Measurements from ENCODE around the gene XPO1. TPM values are rescaled to one million over a fixed set of nuclear protein-coding genes. Genes with fewer than 3 reads are reported as not detected.

XPO1 gene
- polyA plus RNA-seq, 3 donors, result 19.0 to 36.4 (median 20.9) TPM

DNA sequence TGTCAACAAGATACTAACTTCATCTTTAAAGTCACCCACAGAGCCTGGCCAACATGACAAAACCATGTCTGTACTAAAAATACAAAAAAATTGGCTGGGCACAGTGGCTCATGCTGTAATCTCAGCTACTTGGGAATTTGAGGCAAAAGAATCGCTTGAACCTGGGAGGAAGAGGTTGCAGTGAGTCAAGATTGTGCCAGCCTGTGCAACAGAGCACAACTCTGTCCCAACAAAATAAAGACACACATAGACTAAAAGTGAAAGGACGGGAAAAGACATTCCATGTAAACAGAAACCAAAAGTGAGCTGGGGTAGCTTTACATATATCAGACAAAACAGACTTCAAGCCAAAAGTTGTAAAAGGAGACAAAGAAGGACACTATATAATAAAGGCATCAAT lies 102.1 kb downstream of the XPO1 start:
- H3K27ac Mint-ChIP-seq, result peak overlapping the region; percentile 3 to 83 (median 48)
- intact Hi-C loops (cut with micrococcal nuclease), result no loop called here
- H3K36me3 Mint-ChIP-seq, result peaks cover 0 to 7% of the 10 kb centered on the region in 2 donors
- Histone ChIP-seq H3K4me3 (replicated peaks in 1 of 3; ENCODE audit: low read depth in 2 of 3, low read length in 3 of 3) (peak overlapping the region in 1 of 3 experiments; percentile 7), H4K20me1 (ENCODE audit: insufficient read depth, low read length) (peaks cover 98% of the 10 kb centered on the region), H3K27ac (ENCODE audit: low read depth in 1 of 2, low read length in 2 of 2) (peak overlapping the region in 1 of 2 donors; percentile 68), H3K4me1 (ENCODE audit: control insufficient read depth in 1 of 2, insufficient read depth in 2 of 2, low read length in 2 of 2) (peaks cover 24 to 38% of the 10 kb centered on the region in 2 donors), H3K9ac (ENCODE audit: insufficient read depth, low read length, poor library complexity, severe bottlenecking) (no peak overlapping the region), H3K4me2 (replicated peaks; ENCODE audit: extremely low read depth, low read length, poor library complexity, severe bottlenecking) (peak overlapping the region; percentile 13), H3K9me3 (replicated peaks in 1 of 2; ENCODE audit: control insufficient read depth in 1 of 2, insufficient read depth in 1 of 2, low read length in 2 of 2) (no peaks in the 10 kb centered on the region), H3K36me3 (replicated peaks in 1 of 2; ENCODE audit: control insufficient read depth in 1 of 2, insufficient read depth in 2 of 2, low read length in 2 of 2) (no peaks in the 10 kb centered on the region), H3K79me2 (ENCODE audit: insufficient read depth, low read length) (peaks cover 99% of the 10 kb centered on the region), H2AFZ (ENCODE audit: insufficient read depth, low read depth, low read length, poor library complexity, severe bottlenecking) (no peak overlapping the region), H3K27me3 (ENCODE audit: control insufficient read depth in 2 of 2, insufficient read depth in 2 of 2, low read length in 2 of 2) (no peaks in the 10 kb centered on the region)
- peak overlapping the region; percentile 0 to 17 for H3K4me3 Mint-ChIP-seq
- TF ChIP-seq CTCF (IDR thresholded peaks at IDR 0.05), result no peak
- peaks cover 46% of the 10 kb centered on the region for H3K4me1 Mint-ChIP-seq
- peaks cover 0 to 5% (median 0%) of the 10 kb centered on the region in 7 donors for H3K9me3 Mint-ChIP-seq
- H3K27me3 Mint-ChIP-seq (ENCODE audit: low read depth in 3 of 3), result no peaks in the 10 kb centered on the region
- DNase-seq, result peak; percentile 22 to 25 (median 23)
- no CpG with 5 or more reads among the region's 2 CpGs for WGBS (ENCODE audit: insufficient coverage)

DNA sequence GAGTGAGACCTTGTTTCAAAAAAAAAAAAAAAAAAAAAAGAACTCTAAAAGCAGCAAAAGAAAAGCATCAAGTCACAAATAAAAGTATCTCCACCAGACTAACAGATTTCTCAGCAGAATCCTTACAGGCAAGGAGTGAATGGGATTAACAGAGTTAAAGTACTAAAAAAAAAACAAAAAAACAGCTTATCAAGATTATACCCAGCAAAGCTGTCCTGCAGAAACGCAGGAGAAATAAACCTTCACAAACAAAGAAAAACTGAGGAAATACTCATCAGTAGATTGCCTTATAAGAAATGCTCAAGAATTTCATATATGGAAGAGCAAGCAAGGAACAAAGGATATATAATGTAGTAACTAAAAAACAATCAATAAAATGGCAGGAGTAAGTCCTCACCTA lies 102.9 kb downstream of the XPO1 start:
- Mint-ChIP-seq H3K27me3 (ENCODE audit: low read depth in 3 of 3) (no peaks in the 10 kb centered on the region), H3K4me3 (no peak overlapping the region), H3K27ac (peak overlapping the region in 4 of 7 donors; percentile 8 to 90 (median 52)), H3K4me1 (peaks cover 46% of the 10 kb centered on the region), H3K36me3 (peaks cover 0 to 7% of the 10 kb centered on the region in 2 donors), H3K9me3 (peaks cover 0 to 5% (median 0%) of the 10 kb centered on the region in 7 donors)
- WGBS (ENCODE audit: insufficient coverage), result no CpG with 5 or more reads among the region's 1 CpG
- H3K36me3 ChIP-seq (replicated peaks in 1 of 2; ENCODE audit: control insufficient read depth in 1 of 2, insufficient read depth in 2 of 2, low read length in 2 of 2), result no peaks in the 10 kb centered on the region
- H3K9ac ChIP-seq (ENCODE audit: insufficient read depth, low read length, poor library complexity, severe bottlenecking), result no peak overlapping the region
- H4K20me1 ChIP-seq (ENCODE audit: insufficient read depth, low read length), result peaks cover 98% of the 10 kb centered on the region
- no peaks in the 10 kb centered on the region for H3K9me3 ChIP-seq (replicated peaks in 1 of 2; ENCODE audit: control insufficient read depth in 1 of 2, insufficient read depth in 1 of 2, low read length in 2 of 2)
- intact Hi-C loops (cut with micrococcal nuclease), result no loop called here
- no peak overlapping the region for H3K4me2 ChIP-seq (replicated peaks; ENCODE audit: extremely low read depth, low read length, poor library complexity, severe bottlenecking)
- H3K27me3 ChIP-seq (ENCODE audit: control insufficient read depth in 2 of 2, insufficient read depth in 2 of 2, low read length in 2 of 2), result no peaks in the 10 kb centered on the region
- H3K4me3 ChIP-seq (replicated peaks in 1 of 3; ENCODE audit: low read depth in 2 of 3, low read length in 3 of 3), result no peak overlapping the region
- no peak for TF ChIP-seq CTCF (IDR thresholded peaks at IDR 0.05)
- H3K4me1 ChIP-seq (ENCODE audit: control insufficient read depth in 1 of 2, insufficient read depth in 2 of 2, low read length in 2 of 2), result peaks cover 24 to 36% of the 10 kb centered on the region in 2 donors
- H2AFZ ChIP-seq (ENCODE audit: insufficient read depth, low read depth, low read length, poor library complexity, severe bottlenecking), result no peak overlapping the region
- peak overlapping the region; percentile 26 to 69 for H3K27ac ChIP-seq (ENCODE audit: low read depth in 1 of 2, low read length in 2 of 2)
- DNase-seq, result no peak
- H3K79me2 ChIP-seq (ENCODE audit: insufficient read depth, low read length), result peaks cover 99% of the 10 kb centered on the region
